ENCODE data around the gene TMEM150B.

Gene TMEM150B

DNA sequence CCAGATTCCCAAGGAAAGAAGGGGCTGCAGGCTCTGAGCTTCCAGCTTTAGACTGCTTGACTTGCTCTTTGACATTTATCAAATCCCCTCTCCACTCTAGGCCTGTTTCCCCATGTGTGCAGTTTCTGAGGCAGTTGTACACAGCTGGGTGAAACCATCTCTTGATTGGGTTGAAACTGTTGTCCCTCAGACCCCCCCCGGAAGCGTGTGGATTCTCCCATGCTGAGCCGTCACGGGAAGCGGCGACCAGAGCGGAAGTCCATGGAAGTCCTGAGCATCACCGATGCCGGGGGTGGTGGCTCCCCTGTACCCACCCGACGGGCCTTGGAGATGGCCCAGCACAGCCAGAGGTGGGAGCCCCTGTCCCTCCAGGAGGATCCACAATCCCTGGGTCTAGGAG lies 21.7 kb downstream of the TMEM150B start:
- no peak for DNase-seq

DNA sequence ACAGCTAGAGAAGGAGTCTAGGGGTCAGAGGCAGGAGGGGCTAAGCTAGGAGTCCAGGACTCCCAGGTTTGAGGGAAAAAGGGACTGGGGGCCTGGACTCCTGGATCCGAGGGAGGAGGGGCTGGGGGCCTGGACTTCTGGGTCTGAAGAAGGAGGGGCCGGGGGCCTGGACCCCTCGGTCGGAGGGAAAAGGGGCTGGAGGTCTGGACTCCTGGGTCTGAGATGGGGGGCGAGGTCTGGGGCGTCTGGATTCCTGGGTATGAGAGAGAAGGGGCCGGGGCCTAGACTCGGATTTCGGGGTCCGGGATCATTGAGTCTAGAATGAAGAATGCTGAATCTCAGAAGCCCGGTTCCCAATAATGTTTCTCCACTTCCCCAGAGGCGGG lies 22.8 kb downstream of the TMEM150B start:
- DNase-seq: no peak

DNA sequence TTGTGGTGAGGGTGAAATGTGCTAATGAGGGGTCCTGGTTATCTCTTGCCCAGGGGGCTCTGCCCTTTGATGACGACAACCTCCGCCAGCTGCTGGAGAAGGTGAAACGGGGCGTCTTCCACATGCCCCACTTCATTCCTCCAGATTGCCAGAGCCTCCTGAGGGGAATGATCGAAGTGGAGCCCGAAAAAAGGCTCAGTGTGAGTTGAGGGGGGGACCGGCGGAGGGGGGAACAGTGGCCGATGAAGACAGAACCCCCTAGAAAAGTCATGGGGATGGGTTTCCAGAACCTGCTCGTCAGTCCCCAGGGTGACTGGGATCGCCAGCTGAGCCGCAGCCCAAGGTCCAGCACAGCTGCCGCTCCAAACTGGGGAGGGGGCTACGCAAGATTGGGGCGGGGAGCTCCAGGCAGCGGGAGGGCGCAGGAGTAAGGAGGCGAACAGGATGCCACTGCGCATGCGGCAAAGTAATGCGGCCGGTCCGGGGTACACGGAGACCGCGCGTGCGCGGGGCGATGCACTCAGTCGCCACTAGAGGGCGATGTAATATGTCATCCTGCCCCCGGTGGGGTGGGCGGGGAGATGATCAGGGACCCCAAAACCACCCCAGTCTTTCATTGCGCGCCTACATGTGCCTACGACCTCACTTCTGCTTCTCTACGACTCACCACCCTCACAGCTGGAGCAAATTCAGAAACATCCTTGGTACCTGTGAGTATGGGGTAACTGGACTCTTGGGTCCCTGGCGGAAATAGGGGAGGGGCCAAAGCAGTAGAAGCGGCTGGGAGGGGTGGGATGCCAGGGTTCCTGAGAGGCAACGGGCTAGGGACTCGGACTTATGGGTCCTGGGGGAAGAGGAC lies 23.5 kb downstream of the TMEM150B start:
- peak; percentile 92 for DNase-seq

DNA sequence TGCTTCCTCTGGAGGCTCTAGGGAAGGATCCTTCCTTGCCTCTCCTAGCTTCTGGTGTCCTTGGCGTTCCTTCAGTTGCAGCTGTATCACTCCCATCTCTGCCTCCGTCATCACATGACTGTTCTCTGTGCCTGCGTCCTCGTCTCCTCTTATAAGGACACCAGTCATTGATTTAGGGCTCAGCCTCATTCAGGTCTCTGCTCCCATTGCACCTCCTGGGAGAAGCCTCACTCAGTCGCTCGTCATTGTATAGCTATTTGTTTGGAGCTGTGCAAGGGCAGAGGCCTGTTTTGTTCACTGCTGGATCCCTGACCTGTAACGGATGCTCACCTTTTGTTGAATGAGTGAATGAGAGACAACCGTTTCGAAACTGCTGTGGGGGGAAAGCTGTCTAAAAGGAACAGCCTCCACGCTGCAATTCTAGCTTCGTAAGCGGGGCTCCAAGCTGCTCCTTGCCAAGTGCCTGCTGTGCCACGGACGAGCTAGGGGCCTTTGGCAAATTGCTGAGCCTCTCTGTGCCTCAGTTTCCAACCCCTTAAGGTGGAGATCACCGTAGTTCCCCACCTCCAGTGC lies 24.2 kb downstream of the TMEM150B start:
- DNase-seq: no peak

DNA sequence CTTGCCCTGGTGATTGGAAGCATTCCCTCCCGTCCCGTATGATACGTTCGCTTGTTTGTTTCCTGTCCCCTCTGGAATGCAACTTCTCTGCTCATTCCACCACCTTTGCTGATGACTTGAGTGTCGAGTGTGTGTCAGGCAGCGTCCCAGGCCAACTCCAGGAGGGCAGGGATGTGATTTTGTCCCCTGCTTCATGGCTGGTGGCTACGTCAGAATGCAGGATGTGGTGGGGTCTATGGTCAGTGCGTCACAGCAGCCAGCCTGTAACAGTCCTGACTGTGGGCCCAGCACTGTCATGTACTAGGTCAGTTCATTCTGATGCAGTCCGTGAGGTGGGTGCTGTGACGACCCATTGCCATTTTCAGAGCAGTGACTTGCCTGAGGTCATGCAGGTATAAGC lies 25.1 kb downstream of the TMEM150B start:
- no peak for DNase-seq

DNA sequence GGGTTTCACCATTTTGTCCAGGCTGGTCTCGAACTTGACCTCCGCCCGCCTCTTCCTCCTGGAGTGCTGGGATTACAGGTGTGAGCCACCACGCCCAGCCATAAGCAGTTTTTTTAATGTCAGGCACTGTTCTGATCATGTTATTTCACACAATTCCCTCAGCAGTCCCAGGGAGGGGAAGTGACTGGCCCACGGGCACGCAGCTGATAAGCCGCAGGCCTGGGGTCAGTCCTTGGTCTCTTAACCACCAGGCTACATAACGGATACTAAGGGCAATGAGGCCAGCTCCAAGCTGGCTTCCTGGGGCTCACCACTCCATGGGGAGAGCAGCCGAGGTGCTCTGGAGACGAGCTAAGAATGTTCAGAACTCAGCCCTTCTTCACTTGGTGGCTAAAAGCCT lies 27.9 kb downstream of the TMEM150B start:
- no peak for DNase-seq

DNA sequence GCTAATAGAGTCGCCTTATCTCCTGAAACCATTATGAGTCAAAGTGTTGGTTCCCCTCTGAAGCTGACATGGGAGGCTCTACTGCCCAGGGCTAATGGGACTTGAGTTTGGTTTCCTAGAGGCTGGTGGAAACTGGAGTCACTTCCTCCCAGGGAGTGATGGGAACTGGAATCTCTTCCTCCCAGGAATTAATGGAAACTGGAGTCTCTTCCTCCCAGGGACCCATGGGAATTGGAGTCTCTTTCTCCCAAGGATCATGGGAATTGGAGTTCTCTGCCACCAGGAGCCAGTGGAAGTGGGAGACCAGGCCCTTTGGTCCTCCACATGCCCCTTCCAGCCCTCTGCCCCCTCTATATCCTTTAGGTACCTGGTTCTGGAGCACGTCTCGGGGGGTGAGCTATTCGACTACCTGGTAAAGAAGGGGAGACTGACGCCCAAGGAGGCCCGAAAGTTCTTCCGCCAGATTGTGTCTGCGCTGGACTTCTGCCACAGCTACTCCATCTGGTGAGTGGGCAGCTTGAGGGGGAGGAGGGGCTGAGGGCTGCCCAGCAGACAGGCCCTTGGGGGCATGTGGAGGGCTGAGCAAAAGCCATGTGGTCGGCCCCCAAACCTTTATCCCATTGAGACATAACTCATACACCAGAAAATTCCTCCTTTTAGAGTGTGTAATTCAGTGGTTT lies 35.9 kb downstream of the TMEM150B start:
- no peak for DNase-seq

DNA sequence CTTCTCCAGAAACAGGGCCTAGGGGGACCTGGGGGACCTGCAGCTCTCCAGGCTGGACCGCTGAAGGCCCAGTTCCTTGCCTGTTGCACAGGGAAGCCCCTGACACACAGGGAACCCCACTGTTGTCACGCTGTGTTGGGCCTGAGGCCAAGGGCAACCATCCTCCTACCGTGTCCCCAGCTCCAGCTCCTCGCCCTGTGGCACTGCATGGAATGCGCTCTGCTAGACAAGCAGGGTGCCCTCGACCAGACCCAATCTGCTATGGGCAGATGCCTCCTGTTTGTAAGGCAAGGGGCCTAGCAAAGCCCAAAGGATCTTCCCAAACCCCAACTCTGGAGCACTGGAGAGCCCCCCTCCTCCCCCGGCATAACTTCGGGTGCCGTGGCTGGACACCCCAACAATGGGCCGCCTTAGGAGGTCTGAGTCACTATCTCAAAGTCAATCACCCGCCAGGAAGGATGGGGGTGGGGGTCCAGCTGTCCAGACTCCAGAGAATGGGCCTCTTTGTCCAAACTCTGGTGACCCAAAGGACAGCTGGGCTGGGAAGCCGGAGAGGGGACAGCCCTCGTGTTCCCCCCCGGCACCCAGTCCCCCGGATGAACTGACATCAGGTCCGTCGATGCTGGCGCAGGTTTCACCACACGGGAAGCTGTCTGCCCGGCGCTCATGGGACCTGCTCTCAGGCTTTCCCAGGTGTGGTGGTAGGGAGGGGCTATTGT lies 37.6 kb downstream of the TMEM150B start:
- no peak for DNase-seq

DNA sequence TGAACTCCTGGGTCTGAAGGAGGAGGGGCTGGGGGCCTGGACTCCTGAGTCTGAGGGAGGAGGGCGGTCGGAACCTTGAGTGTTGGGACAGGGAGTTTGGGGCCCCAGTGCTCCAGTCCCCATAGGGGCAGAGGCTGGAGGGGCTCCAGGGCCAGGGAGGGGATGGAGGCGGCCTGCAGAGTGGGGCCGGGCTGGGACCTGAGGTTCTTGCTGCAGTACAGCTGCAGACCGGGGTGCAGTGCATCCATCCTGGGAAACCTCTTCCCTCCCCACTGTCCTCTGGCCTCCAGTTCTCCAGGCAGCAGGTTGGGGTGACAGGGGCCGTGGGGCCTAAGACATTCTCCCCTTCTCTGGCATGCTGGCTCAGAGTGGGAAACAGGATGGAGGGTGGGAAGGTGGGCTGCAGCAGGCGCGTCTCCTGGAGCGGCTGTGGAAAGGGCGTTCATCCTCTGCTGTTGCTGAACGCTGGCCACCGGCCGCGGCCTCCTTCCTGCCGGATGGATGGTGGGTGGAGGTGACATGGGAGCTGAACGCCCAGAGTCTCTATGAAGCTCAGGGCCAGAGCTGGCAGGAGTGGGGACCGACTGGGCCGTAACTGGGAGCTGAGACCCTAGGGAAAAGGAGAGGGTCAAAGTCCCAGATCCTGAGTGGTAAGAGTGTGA lies 39.8 kb downstream of the TMEM150B start:
- no peak for DNase-seq

DNA sequence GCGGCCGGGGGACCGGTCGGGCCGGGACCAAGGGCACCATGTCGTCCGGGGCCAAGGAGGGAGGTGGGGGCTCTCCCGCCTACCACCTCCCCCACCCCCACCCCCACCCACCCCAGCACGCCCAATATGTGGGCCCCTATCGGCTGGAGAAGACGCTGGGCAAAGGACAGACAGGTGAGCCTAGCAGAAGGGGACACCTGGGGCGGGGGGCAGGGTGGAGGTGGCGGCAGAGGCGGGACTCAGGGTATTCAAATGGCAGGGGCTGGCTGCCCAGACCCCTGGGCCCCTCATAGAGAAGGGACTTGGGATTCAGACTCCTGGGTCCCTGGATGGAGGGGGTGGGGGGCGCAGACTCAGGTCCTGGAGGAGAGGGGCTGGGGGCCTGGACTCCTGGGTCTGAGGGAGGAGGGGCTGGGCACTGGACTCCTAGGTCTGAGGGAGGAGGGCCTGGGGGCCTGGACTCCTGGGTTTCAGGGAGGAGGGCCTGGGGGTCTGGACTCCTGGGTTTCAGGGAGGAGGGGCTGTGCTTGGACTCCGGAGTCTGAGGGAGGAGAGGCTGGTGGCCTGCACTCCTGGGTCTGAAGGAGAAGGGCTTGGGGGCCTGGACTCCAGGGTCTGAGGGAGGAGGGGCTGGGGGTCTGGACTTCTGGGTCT lies 40.6 kb downstream of the TMEM150B start:
- DNase-seq: no peak

DNA sequence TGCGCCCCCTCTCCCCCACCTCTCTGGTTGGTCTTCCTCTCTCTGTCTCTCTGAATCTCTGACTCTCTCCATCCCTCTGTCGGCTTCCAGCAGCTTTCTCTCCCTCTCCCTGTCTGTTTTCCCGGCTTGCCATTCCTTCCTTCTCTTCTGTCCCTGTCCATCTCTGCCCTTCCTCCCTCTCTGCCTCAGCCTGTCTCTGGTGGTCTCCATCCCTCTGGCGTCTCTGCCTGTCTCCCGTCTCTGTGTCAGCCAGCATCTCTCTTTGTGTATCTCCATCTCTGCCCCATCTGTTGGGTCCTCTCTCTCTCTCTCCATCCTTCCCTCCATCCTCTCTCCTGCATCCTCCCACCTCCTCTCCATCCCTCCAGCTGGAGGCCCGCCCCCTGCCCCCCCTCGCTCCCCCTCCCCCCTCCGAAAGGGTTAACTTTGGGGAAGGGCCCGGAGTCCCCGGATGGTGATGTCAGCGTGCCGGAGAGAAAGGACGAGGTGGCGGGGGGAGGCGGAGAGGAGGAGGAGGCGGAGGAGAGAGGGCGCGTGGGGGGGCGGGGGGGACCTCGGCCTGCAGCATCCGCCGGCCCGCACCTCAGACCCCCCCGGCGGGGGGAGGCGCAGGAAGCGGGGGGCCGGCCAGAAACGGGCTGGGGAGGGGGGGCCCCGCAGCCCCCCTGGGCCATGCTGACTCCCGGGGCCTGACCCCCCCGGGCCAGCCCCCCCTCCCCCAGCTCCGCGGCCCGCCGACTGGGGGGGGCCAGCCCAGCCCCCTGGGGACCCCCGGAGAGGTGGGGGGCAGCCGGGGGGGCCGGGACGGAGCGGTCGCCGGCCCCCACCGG lies 41.4 kb downstream of the TMEM150B start, which contains the start of gene BRSK1:
Gene BRSK1 (plus strand): TSS at position 450 of the 830 bp plus-strand sequence. CDS start 446 bp downstream, outside the sequence.
- DNase-seq: peak; percentile 70

DNA sequence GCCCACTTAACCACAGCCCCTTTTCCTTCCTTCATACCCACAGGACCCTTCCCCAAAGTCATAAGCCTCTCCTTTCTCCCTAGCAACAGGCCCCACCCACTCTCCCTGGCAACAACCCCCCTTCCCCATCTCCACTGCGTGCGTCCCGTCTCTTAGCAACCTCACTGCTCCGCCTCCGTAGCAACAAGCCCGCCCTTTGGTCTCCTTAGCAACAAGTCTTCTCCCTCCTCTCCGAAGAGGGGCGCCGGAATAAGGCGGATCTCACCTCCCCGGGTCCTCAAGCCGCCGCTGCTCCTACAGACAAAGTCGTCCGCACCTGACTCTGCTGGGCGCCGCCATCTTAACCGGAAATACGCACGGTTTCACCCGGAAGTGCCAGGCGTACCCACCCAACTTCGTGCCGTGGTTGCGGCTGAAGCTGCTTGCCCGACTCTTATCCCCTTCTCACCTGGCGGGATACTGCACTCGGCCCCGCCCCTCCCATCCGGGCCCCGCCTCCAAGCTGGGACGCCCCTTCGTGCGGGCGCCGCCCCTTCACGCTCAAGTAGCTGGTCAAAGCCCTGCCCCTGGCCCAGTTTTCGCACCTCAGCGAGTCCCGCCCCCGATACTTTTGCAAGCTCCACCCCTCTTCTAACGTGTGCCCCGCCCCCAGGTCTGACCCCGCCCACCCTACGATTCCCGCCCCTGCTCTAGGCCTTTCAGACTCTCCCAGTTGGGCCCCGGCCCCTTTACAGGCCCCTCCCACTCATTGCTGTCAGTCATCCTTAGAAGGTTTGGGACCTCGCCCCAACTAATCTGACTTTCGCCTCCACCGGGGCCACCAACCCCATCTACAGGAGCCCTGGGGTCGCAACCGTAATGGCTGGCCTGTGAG lies 45.1 kb downstream of the TMEM150B start, which contains the start of gene HSPBP1:
Gene HSPBP1 (minus strand): TSS at position 341 of the 874 bp plus-strand sequence. CDS start 502 bp downstream, outside the sequence.
- peak; percentile 98 for DNase-seq

DNA sequence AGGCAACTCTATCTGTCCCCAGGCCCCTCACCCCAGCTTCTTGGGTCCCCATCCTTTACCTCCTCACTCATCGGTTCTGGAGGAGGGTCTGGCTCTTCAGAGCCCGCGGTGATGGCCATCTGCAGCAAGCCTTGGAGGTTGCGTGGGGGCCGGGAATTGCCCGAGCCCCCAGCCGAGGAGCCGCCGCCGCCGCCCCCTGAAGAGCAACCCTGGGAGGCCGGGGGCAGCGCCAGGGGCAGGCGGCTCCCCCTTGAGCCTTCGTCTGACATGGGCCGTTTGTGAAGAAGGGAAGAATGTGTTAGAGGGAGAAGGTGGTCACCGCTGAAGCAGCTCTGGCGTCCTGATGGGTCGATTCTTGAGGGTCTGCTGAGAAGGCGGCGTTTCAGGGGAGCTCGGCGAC lies 45.8 kb downstream of the TMEM150B start:
- no peak for DNase-seq

DNA sequence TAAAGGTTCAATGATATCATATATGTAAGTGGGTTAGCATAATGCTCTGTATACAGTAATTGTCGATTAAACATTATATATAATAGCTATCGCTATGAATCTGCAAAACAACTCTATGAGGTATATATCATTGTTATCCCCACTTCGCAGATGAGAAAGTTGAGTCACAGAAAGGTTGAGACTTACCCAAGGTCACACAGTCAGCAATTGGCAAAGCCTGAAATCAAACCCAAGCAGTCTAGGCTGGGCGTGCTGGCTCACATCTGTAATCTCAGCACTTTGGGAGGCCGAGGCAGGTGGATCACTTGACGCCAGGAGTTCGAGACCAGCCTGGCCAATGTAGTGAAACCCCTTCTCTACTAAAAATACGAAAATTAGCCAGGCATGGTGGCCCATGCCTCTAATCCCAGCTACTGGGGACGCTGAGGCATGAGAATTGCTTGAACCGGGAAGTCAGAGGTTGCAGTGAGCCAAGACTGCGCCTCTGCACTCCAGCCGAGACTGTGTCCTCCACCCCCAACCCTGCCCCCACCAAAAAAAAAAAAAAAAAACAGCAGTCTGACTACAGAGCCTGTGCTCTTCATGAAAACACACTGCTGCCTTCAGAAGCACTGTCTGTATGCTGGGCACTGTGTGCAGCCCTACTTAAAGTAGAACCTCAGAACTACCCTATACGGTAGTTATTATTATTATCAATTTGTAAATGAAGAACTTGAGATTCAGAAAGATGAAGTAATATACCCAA lies 46.6 kb downstream of the TMEM150B start:
- DNase-seq: no peak

DNA sequence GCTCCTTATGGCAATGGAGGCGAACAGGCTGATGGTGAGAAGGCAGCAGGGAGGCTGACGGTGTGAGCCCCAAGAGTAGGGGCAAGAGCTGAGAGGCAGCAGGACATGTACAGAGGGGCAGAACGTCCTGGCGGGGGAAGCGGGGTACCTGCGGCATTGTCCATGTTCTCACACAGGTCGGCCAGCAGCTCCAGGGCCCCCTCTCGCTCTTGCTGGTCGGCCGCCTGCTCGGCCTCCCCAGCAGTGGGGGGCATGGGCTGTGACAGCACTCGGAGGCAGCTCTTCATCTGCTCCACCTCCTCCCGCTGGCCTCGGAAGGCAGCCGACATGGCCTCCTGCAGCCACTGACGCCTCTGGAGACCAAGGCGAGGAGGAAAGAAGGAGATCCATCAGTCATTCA lies 47.6 kb downstream of the TMEM150B start:
- DNase-seq: no peak

DNA sequence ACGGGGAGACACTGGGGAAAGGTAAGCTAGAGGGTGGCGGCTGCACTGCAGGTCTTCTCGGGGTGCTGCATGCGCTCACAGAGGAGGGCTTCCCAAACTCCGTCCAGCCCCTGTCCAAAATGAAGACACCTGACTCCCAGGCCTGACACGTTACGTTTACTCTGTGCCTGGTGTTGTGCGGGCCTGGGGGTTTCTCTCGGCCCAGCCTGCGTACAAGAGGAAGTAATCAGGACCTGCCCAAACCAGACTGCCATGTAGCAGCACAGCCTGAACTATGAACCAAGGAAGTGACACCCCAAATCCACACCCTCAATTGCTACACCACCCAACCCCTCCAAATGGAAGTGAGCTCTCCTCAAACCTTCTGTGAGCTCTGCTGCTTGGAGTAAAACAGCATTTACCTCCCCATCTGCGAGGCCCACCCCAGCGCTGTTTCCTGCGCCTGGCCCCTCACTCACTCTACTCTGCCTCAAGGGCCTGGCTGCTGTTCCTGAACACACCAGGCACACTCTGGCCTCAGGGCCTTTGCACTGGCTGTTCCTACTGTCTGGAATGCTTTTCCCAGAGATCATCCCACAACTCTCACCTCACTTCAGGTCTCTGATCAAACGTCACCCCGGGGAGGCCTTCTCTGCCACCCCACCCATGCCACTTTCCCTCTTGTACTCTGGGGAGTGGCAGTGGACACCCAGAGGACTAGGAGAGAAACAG lies 48.3 kb downstream of the TMEM150B start:
- peak; percentile 39 for DNase-seq

DNA sequence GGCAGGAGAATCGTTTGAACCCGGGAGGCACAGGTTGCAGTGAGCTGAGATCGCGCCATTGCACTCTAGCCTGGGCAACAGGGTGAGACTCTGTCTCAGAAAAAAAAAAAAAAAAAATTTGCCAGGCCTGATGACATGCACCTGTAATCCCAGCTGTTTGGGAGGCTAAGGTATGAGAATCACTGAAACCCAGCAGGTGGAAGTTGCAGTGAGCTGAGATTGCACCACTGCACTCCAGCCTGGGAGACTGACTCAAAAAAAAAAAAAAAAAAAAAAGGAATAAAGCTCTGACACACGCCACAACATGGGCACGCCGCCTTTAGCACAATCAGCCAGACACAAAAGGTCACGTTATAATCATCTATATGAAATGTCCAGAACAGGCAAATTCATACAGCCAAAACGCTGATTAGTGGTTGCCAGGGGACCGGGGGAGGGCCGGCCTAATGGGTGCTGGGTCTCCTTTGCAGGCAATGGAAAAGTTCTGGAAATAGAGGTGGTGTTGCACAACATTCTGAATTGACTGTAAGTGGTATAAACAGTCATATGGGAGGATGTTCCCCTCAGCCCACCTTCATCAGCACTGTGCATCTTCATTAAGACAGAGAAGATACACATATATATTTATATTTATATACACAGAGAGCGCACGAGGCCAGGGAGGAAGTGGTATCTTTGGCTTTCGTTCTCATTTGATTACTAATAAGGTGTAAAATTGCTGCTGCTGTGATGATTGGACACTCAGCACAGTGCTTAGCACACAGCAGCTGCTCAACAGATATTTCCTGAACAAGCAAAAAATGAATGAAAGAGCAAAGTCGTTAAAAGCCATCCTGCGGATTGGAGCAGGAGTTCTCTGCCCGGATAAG lies 49.1 kb downstream of the TMEM150B start:
- DNase-seq: peak; percentile 57

Data from CD4-positive, alpha-beta T cell treated with Interleukin-21 for 1 hour (primary cell).